ENCODE data around the gene PPP1R2C.

PPP1R2C gene

GRCh38 chrX:42746606-42747005 is 31.4 kb downstream of the PPP1R2C start:
- no peak for DNase-seq

- DNase-seq = no peak
Measured at GRCh38 chrX:42740456-42740855, 37.5 kb downstream of the PPP1R2C start.

GRCh38 chrX:42739741-42740140 is 38.2 kb downstream of the PPP1R2C start:
- peak; percentile 24 for DNase-seq

- no peak for DNase-seq
Measured at GRCh38 chrX:42739258-42739657, 38.7 kb downstream of the PPP1R2C start.

- no peak for DNase-seq
Measured at GRCh38 chrX:42738552-42738951, 39.4 kb downstream of the PPP1R2C start.

GRCh38 chrX:42735250-42735649 is 42.7 kb downstream of the PPP1R2C start:
- DNase-seq = no peak

GRCh38 chrX:42732506-42732905 is 45.5 kb downstream of the PPP1R2C start:
- no peak for DNase-seq
